NCI-H82 (cell line): ENCODE data around the gene LAMTOR5.

Experiments
- DNase-seq: peaks from one replicate; lab custom pipeline; 2025; lab: John Stamatoyannopoulos, UW

The LAMTOR5 gene

DNA sequence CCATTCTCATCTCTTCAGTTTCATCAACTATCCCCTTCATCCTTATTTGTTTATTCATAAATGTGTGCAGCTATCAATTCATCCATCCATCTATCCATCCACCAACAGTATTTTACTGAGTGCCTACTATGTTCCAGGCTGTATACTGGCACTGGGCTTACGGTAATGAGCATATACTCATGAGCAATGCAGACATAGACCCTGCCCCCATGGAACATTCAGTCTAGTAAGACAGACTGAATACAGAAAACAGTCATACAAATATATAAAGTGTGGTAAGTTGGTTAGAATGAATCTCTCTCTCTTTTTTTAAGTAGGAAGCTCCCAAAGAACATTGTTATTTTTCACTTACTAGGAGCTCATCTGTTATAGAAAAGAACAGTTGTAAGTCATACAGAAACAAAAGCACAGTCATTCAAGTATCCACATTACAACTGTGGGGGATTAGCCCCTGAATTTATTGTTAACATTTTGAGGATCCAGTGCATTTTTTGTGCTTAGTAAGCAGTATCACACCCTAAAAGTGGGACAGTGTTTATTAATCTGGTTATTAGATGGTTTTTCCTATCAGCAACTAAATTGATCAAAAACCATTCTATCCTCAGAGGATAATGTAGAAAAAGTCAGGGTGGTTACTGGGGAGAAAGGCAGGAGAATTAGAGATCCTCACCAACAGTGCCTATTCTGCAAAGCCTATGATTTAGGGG lies 20.3 kb downstream of the LAMTOR5 start:
- DNase-seq: no peak

DNA sequence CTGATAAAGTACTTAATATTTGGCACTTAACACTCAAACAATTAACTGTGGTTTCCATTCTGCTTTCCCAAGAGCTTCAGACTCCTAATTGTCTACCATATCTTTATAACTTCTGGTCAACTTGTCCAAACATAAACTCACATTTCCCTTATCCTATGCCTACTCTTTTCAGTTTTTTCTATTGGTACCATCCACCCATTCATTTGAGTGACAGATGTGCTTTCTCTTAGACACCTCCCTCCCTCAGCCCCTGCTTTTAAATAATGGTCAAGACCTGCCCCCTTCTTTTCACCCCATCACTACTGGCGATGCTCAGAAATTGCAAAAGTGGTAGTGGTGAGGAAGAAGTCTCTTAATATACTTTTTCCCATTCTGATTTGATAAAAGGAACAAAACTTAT lies 22.1 kb downstream of the LAMTOR5 start:
- DNase-seq: no peak

DNA sequence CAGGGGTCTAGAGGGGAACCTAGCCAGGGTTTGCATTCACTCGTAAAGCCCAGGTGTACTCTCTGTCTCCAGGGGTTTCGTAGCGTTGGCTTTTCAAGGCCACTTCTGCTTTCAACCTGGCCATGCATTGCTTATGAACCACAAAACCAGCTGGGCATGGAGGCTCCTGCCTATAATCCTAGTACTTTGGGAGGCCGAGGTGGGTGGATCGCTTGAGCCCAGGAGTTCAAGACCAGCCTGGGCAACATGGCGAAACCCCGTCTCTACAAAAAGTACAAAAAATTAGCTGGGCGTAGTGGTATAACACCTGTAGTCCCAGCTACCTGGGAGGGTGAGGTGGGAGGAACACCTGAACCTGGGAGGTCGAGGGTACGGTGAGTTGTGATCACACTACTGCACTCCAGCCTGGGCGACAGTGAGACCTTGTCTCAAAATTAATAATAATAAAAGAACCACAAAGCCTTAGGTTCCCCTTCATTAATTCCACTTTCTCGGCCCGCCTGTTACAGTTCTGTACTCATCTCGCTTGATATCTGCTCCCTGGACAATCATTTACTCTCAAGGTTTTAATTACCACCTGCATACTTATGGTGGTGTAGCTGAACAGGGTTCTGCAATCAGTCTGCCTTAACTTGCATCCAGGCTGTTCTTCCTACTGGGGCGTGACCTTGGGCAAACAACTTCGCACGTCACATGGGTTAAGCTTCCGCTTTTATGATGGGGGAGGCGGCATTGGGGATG lies 22.7 kb downstream of the LAMTOR5 start:
- DNase-seq: no peak

DNA sequence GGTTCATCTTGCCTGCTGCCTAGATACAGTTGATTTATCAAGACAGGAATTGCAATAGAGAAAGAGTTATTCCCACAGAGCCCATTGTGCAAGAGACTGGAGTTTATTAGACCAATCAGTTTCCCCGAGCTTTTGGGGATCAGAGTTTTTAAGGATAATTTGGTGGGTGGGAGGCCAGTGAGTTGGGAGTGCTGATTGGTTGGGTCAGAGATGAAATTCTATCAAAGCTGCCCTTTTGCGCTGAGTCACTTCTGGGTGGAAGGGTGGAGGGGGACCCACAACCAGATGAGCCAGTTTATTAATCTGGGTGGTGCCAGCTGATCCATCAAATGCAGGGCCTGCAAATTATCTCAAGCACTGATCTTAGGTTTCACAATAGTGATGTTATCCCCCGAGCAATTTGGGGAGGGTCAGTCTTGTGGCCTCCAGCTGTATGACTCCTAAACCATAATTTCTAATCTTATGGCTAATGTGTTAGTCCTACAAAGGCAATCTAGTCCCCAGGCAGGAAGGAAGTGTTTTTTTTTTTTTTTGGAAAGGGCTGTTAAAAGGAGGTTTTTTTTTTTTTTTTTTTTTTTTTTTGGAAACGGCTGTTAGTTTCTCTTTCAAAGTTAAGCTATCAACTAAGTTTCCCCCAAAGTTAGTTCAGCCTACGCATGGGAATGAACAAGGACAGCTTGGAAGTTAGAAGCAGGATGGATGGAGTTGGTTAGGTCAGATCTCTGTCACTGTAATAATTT lies 24.1 kb downstream of the LAMTOR5 start:
- no peak for DNase-seq

DNA sequence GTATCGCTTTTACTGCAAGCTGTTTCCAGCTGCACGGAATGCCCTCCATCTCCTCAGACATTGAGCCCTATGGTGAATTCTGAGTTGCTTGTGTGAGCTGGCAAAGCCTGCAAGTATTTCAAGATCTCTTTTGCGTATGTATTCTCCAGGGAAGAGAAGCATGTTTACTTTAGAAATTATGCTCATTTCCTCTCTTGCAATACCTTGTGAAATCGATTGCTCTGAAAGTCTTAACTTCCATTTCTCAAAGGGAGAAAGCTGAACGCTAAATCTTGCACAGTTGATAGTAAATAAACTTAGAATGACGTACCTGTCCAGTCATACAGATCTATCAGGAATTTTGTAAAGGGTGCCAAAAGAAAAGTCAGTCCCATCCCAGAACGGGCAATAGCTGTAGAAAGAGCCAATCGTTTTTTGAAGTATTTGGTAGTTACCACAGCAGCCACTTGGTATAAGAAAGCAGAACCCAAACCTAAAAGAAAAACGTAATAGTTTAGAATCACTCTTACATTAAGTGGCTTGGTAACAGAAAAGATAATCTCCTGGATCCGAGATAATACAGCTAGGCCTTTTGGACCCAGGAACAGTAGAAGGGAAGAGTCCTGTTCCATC lies 26.7 kb downstream of the LAMTOR5 start:
- no peak for DNase-seq

DNA sequence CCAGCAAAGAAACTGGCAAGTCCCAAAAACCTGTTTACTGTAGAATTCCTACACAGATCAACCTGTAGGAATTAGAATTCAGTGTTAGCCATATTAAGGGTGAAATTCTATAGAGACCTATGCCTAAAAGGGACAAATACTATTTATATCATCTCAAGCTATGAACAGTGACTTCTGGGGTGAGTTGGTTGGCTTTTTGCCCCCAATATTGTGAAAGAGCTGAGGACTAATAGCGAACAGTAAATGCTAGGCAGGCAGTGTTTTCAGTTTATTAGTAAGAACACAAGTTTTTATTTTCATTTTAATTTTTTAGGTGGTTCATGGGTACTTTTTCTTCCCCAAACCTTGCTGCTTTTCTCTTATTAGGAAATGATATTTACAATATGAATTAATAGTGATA lies 32.0 kb downstream of the LAMTOR5 start:
- no peak for DNase-seq

DNA sequence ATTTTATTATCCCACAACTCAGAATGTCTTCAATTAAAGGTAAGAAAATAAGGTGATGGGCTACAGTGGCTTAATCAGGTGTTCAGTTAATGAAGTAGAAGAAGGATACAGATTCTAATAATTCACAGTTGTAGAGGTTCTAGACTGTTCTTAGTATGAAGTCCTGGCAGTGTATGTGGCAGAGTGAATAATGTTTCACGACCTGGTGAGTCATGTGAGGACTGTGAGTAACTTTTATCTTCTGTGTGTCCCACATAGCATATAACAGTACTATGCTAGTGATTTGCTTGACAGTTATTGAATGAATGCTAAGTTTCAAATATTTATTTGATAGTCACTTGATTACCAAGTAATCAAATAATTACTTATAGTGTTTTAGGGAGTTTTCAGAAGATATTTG lies 36.7 kb downstream of the LAMTOR5 start:
- DNase-seq: no peak

DNA sequence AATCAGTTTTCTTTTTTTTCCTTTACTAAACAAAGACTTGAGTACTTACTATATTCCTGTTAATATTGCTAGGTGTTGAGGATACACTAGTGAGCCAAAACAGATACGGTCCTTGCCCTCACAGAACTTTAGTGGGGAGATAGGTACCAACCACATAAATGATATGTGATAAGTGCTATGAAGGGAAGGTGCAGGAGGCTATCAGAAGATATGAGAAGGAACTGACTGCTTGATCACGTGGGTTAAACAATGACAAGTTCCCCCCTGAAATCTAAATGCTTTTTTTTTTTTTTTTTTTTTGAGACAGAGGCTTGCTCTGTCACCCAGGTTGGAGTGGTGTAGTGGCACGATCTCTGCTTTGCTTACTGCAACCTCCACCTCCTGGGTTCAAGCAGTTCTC lies 43.3 kb downstream of the LAMTOR5 start:
- no peak for DNase-seq

DNA sequence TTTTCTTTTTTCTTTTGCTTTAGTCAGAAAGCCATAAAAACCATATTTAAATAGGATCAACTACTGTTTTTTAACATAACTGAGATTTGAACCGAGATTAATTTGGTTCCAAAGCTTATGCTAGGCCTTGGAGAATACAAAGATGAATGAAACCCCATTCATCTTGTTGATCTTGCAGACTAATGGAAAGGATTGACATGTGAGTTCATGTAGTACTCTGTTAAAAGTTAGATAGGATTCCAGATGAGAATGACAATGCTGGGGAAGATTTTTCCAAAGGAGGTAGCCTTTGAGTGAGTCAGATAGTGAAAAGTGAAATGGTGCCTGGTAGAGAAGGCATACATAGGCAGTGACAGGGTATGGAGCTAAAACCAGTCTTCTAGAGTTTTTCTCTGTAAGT lies 45.6 kb downstream of the LAMTOR5 start:
- DNase-seq: no peak

DNA sequence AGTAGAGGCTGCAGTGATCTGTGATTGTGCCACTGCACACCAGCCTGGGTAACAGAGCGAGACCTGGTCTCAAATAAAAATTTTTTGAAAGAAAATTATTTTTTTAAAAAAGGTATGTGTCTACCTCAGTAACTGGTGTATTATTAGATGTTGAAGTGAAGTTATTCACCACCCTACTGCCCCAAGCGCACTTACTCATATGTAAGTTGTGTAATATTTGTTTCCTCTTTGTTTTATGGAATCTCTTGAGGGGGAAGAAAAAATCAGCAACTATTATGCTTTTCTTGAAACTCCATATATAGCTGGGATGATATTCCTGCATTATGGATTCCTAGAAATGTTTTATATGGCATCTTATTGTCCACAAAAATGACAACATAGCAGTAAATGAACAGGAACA lies 47.1 kb downstream of the LAMTOR5 start:
- no peak for DNase-seq

DNA sequence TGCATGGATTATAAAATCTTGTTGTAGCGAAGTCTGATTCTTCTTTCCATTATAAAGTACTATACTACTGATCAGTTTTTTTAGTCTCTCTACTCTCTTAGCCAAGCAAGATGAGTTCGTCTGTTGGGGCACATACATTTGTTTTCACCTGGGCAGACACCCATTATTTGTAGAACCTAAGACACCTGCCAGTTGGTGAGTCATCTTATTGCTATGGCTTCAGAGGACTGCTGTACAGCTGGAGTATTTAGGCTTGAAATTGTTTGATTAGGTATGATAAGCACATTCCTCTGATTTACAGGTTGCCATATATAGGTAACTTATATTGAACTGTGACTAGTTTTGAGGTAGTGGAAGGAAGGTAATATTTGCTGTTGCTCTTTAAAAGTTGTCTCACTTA lies 51.1 kb downstream of the LAMTOR5 start:
- no peak for DNase-seq

DNA sequence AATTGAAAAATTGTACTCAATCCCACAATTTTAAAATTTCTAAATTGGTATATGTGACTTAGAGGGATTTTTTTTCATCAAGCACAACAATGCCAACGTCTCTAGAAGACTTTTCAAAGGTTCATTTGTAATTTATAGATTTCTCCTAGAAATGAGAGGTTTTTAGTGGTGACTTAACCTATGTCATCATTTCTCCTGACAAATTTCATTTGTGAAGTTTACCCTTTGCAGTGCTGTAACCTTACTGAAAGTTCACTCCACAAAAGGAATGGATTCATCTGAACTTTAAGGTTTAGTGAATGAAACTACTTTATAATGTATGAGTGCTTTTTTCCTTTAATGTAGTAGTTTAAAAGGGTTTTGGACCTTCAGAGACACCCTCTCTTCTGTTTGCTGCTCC lies 52.2 kb downstream of the LAMTOR5 start:
- DNase-seq: no peak
